Activated naive CD4-positive, alpha-beta T cell treated with anti-CD3 and anti-CD28 coated beads, Interleukin-2, amount 50 U/mL, for 16 hours (primary cell): ENCODE data around the gene BBS1.

ENCODE experiments used
- DNase-seq: peaks from one replicate; pipeline ENCODE4 v3.0.0-alpha.2; 2020

Gene BBS1

DNA sequence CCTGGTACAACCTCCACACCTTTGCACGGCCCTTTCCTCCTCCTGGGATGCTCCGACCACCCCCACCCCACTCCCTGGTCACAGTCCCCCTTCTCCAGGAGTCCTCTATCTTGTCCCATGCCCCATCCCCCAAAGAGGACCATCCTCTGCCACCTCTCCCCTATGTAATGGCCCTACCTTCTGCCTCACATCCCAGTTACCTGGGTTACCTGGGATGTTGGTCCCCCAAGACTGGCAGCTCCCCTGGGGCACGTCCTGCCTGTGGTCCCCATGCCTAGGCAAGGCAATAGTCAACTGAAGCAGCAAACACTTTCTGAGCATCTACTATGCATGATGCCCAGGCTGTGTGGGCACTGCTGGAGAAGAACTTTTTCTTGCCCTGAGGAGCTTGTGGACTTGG lies 45.0 kb downstream of the BBS1 start:
- DNase-seq: no peak

DNA sequence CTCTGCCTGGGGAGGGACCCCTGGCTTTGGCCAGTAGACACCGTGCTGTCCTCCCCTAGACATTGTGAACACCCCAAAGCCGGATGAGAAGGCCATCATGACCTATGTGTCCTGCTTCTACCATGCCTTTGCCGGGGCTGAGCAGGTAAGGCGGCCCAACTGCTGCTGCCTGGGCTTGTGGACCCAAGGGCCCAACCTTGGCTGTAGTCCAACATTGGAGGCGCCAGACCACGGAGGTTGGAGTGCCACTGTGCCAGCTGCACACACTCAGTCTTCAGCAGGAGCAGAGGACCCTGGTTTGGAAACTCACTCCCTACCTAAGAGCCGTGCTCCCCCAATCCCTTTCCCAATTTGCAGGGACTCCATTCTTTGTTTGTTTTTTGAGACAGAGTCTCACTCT lies 45.7 kb downstream of the BBS1 start:
- no peak for DNase-seq

GRCh38 chr11:66557733-66558326 lies 47.4 kb downstream of the BBS1 start:
- DNase-seq: no peak

- peak; percentile 52 for DNase-seq
These were observed 48.9 kb downstream of the BBS1 start for GRCh38 chr11:66559142-66559865.

DNA sequence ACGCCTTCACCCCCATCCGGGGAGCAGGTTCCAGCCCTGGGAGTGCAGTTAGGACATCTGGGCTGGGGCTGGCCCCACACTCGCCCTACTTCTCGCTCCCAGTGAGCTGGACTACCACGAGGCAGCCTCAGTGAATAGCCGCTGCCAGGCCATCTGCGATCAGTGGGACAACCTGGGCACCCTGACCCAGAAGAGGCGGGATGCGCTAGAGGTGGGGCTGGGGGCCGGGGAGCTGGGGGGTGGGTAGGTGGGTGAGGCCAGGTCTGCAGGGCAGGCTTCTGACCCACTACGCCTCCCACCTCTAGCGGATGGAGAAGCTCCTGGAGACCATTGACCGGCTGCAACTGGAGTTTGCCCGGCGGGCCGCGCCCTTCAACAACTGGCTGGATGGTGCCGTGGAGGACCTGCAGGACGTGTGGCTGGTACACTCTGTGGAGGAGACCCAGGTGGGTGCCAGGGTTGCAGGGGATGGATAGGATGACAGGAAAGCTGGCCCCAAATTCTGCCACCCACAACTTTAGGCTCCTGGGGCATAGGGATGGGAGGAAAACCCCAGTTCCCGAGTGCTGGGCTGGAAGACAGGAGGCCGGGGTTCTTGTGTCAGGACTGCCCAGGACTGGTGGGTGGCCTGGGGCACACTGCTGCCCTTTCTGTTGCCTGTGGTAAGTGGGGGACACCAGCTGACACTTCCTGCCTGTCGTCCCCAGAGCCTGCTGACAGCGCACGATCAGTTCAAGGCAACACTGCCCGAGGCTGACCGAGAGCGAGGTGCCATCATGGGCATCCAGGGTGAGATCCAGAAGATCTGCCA lies 49.6 kb downstream of the BBS1 start:
- DNase-seq: no peak

DNA sequence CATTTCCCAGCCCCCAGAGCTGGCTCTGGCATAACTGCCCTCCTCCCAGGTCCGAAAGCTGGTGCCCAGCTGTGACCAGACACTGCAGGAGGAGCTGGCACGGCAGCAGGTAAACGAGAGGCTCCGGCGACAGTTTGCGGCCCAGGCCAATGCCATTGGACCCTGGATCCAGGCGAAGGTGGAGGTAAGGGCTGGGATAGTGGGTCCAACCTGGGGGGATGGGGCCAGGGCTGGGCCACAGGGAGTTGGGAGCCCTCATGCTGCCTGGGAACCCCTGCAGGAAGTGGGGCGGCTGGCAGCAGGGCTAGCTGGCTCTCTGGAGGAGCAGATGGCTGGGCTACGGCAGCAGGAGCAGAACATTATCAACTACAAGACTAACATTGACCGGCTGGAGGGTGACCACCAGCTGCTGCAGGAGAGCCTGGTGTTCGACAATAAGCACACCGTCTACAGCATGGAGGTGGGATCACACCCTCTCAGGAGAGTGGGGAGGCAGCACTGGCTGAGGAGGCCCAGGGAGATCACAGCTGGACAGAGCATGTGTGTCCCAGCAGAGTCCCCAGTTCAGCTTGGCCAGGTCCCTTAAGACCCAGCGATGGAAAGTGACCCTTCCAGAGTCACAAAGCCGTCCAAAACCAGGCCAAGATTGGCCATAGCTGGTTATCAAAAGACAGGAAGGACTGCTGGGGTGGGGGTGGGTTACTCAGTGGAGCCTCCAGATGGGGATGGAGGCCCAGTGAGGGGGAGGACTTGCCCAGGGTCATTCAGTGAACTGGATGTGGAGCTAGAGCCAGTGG lies 50.9 kb downstream of the BBS1 start:
- DNase-seq: no peak

DNA sequence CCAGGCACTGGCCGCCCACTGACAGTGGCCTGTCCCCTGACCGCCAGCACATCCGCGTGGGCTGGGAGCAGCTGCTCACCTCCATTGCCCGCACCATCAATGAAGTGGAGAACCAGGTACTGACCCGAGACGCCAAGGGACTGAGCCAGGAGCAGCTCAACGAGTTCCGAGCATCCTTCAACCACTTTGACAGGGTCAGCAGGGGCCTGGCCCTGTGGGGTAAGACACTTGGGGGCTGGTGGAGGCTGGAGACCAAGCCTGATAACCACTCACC lies 51.5 kb downstream of the BBS1 start:
- DNase-seq: no peak

DNA sequence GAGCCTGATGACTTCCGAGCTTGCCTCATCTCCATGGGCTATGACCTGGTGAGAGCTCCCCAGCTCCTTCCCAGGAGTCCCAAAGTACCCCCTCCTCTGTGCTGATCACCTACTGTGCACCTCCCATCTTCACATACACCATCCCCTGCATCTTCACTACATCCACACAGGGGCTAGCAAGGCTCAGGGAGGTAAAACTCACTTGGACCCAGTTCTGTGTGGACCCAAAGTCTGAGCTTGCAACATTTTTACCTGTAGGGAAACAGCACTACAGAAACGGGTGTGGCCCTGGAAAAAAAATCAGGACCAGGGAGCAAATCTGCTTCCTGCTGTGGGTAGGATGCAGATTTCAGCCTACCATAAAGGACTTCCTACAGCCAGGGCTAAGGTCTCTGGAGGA lies 51.8 kb downstream of the BBS1 start:
- DNase-seq: no peak

- no peak for DNase-seq
These were observed 52.6 kb downstream of the BBS1 start for GRCh38 chr11:66562907-66563583.

- DNase-seq: no peak
These were observed 53.4 kb downstream of the BBS1 start for GRCh38 chr11:66563832-66564231.

DNA sequence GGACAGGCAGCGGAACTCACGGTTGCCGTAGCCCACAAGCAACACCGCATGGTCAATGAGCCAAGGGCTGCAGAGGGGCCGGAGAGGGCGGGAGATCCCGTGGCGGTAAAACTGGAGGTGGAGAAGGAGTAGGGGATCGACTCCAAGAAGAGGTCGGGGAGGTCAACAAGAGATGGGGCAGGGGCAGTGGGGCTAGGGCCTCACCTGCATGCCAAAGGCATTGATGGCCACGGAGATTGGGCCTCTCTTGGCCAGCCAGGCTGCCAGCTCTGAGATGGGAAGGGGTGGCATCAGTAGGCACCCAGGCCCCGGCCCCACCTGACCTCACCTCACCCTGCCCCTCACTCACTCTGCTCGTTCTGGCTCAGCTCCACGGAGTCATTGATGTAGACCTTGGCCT lies 54.1 kb downstream of the BBS1 start:
- no peak for DNase-seq

GRCh38 chr11:66564984-66565383 lies 54.5 kb downstream of the BBS1 start:
- no peak for DNase-seq

GRCh38 chr11:66566221-66566620 lies 55.8 kb downstream of the BBS1 start:
- no peak for DNase-seq

DNA sequence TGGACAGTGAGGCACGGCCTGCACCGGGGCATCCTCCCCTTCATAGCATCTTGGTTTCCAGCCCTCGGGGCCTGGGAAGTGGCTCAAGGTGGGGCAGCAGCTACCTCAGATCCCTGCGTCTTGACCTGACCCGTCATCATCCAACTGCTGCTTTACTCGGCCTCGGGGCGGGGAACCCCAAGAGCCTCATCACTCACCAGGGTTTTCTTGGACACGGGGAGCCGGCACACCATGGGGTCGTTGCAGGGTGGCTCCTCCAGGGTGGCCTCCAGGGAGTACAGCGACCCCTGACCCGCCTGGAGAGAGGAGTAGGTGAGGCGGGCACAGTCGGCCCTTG lies 57.3 kb downstream of the BBS1 start:
- DNase-seq: no peak

- peak; percentile 72 for DNase-seq
These were observed 57.9 kb downstream of the BBS1 start, which contains the start of gene CTSF for GRCh38 chr11:66568124-66568916. CTSF (minus strand) TSS chr11:66568606; CDS start chr11:66568486, 120 bp downstream.

DNA sequence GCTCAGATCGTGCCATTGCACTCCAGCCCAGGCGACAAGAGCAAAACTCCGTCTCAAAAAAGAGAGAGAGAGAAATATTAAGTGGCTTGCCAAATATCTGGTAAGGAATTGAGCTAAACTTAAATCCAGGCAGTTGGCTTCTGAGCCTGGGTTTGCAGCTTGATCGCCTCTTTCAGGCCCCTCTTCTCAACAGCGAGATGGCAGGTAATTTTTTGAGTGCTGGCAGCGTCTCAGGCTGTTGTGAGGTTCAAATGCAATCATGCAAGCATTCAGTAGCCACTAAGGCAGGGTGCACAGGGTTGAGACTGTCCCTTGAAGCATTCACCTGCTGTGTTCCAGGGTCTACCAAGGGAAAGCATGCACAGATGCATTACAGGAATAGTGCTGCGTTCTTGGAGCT lies 58.6 kb downstream of the BBS1 start:
- no peak for DNase-seq

DNA sequence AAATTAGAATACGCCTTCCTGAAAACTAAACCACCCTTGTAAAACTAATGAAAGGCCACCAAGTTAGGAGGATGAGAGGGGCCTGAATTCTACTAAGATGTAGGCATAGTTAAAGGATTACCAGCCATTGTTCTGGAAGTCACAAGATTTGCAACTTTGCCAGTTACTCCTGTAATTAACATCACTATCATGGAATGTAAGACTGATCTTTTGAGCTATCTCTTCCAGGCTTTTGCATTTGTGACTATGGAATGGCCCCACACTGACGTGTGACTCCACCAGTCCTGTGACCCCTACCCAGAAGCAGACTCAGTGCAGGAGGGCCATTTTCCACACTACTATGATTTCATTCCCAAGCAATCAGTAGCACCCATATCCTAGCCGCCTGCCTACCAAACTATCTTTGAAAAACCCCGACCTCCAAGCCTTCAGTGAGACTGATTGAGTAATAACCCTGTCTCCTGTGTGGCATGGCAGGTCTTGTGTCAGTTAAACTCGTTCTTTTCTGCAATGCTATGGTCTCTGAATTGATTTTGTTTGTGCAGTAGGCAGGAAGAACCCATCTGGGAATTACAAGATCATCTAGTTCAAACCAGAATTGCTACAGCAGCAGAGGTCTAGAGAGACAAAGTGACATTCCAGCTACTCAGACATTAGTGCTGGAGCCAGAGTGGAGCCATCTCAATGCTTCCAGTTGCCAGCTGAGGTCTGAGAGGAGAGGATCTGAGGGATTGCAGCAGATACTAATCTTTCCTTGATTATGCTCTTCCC lies 59.8 kb downstream of the BBS1 start:
- no peak for DNase-seq

- DNase-seq: no peak
These were observed 60.4 kb downstream of the BBS1 start for GRCh38 chr11:66570850-66571180.

- DNase-seq: peak; percentile 76
These were observed 68.7 kb downstream of the BBS1 start for GRCh38 chr11:66579017-66579606.

DNA sequence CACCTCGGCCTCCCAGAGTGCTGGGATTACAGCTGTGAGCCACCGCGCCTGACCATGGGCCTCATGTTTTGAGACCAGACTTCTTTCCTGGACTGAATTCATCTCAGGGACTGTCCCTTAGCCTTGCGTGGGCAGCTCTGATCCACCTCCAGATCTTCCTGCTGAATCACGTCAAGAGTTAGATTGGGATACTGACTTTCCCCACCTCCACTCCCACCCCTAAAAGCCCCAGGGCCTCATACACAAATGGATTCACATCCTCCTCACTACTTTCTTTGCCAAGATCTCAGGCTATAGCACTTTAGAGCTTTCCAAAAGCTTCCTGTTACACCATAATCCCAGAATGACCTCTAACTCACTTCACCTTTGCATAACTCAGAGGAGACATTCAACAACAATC lies 70.4 kb downstream of the BBS1 start:
- DNase-seq: no peak

DNA sequence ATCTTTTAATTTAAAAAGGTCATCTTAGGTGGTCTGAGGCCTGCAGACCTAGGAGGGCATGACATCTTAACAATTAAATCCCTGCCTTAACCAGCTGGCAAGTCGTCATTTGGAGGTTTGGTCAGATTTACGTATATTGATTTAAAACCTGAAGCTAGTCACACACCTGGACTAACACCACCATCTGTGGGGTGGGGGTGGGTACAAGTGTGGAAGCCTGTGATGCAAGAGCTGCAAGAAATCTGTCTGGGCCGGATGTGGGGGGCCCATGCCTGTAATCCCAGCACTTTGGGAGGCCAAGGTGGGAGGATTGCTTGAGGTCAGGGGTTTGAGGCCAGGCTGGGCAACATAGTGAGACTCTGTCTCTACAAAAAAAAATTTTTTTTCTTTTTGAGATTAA lies 70.8 kb downstream of the BBS1 start:
- no peak for DNase-seq
